PC-3 (cell line): Measurements from ENCODE around the gene HBD. TPM values are rescaled to one million over a fixed set of nuclear protein-coding genes. Genes with fewer than 3 reads are reported as not detected.

Experiments used
- ATAC-seq: fragments of 200-7000 bp; cut with Tn5 transposase; 2 replicates; pipeline ENCODE4 v1.9.1; 2020; ENCODE audit warnings: mild to moderate bottlenecking, moderate library complexity
- BruUV-seq: library from RNA; stranded (reverse); fragments of 400-500 nt; replicated peaks from 2 replicates; lab custom pipeline; 2021; lab: Mats Ljungman, UMichigan
- CTCF ChIA-PET: fragments of 300-600 bp; sonication (Branson Sonifier 250); formaldehyde crosslinking; loops from one replicate; lab custom pipeline; 2022; ENCODE audit warnings: antibody characterized with exemption; lab: Charles Lee
- POLR2A ChIA-PET: fragments of 300-600 bp; sonication (Branson Sonifier 250); formaldehyde crosslinking; loops from one replicate; lab custom pipeline; 2022; ENCODE audit warnings: antibody characterized with exemption; ENCODE audit not compliant: unreplicated experiment; lab: Charles Lee
- DNase-seq: peaks from one replicate; pipeline ENCODE4 v3.0.0-alpha.2; 2015
- H2AFZ ChIP-seq: fragments of 300-600 bp; sonication (generic); 2 replicates; pipeline ENCODE4 v1.6.0; 2016; ENCODE audit warnings: antibody characterized with exemption, low read length
- H3F3A ChIP-seq: fragments of 300-600 bp; sonication (generic); one replicate; pipeline ENCODE4 v1.6.0; 2017; ENCODE audit warnings: antibody characterized with exemption, low read length, control low read depth, mild to moderate bottlenecking; ENCODE audit not compliant: unreplicated experiment
- H3K27ac ChIP-seq: fragments of 300-600 bp; sonication (generic); 2 replicates; pipeline ENCODE4 v1.5.1; 2016; ENCODE audit warnings: mild to moderate bottlenecking, low read length
- H3K27me3 ChIP-seq: fragments of 300-600 bp; sonication (generic); 2 replicates; pipeline ENCODE4 v1.6.1; 2016; ENCODE audit warnings: low read length, mixed read lengths
- H3K36me3 ChIP-seq: fragments of 300-600 bp; sonication (generic); 2 replicates; pipeline ENCODE4 v1.6.1; 2016; ENCODE audit warnings: low read depth, mixed run types, low read length, mixed read lengths
- H3K4me1 ChIP-seq: fragments of 300-600 bp; sonication (generic); 2 replicates; pipeline ENCODE4 v1.5.1; 2016; ENCODE audit warnings: low read length; ENCODE audit not compliant: insufficient read depth
- H3K4me2 ChIP-seq: fragments of 300-600 bp; sonication (generic); 2 replicates; pipeline ENCODE4 v1.6.0; 2016; ENCODE audit warnings: low read length
- H3K4me3 ChIP-seq: fragments of 300-600 bp; sonication (generic); 2 replicates; pipeline ENCODE4 v1.5.1; 2016; ENCODE audit warnings: mild to moderate bottlenecking, low read length, mixed read lengths
- H3K79me2 ChIP-seq: fragments of 300-600 bp; sonication (generic); 2 replicates; pipeline ENCODE4 v1.6.1; 2017; ENCODE audit warnings: low read length, mixed read lengths
- H3K9ac ChIP-seq: fragments of 300-600 bp; sonication (generic); 2 replicates; pipeline ENCODE4 v1.6.0; 2016; ENCODE audit warnings: mild to moderate bottlenecking, low read length
- H3K9me2 ChIP-seq: fragments of 300-600 bp; sonication (generic); replicated peaks from 2 replicates; pipeline ENCODE4 v1.6.1; 2016; ENCODE audit warnings: mixed run types, low read length, mixed read lengths
- H3K9me3 ChIP-seq: fragments of 300-600 bp; sonication (generic); 2 replicates; pipeline ENCODE4 v1.6.1; 2016; ENCODE audit warnings: low read length, mixed read lengths
- H4K20me1 ChIP-seq: fragments of 300-600 bp; sonication (generic); 2 replicates; pipeline ENCODE4 v1.6.1; 2016; ENCODE audit warnings: low read length, mixed read lengths
- CTCF ChIP-seq: fragments of 300-600 bp; sonication (generic); conservative IDR thresholded peaks from 2 replicates; pipeline ENCODE4 v1.5.1; 2017; ENCODE audit warnings: antibody characterized with exemption, low read depth, mild to moderate bottlenecking, low read length
- EZH2 ChIP-seq: fragments of 300-600 bp; sonication (generic); IDR thresholded peaks from one replicate; pipeline ENCODE4 v1.6.1; 2017; ENCODE audit warnings: antibody characterized with exemption, mild to moderate bottlenecking, low read length; ENCODE audit not compliant: unreplicated experiment
- EZH2phosphoT487 ChIP-seq: fragments of 300-600 bp; sonication (generic); IDR thresholded peaks from 2 replicates; pipeline ENCODE4 v1.6.1; 2018; ENCODE audit warnings: mild to moderate bottlenecking, antibody characterized with exemption, low read length, borderline replicate concordance
- intact Hi-C: fragments of 100-400 bp; cut with micrococcal nuclease; formaldehyde crosslinking; loops from 2 replicates; pipeline ENCODE4 v1.9.0; 2023
- total RNA-seq: library from RNA; depleted of rRNA; stranded (reverse); fragments of >200 nt; gene quantifications from 2 replicates; pipeline ENCODE4 v1.2.3, GENCODE V29; 2014

Gene HBD
- total RNA-seq, 1 experiment from 2014 or later: not detected

GRCh38 chr11:5275369-5276110 lies 41.3 kb upstream of the HBD start:
- no peak for ATAC-seq

DNA sequence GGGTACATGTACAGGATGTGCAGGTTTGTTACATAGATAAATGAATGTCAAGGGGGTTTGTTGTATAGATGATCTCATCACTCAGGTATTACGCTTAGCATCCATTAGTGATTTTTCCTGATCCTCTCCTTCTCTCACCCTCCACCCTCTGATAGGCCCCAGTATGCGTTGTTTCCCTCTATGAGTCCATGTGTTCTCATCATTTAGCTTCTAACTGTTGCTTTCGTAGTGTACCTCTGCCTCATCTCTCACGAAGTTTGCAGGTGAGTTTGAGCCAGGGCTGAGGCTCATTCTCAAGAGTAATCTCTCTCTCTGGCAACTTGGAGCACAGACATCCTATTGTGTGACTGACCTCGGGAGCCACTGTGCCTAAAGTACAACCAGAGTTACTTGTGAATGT lies 40.1 kb upstream of the HBD start:
- H4K20me1 ChIP-seq: no peaks in the 10 kb centered on the region
- BruUV-seq: no TSS peak
- H3F3A ChIP-seq: no peaks in the 10 kb centered on the region
- ChIA-PET CTCF (no interaction called here), POLR2A (no interaction called here)
- no peaks in the 10 kb centered on the region for H3K27me3 ChIP-seq
- no peak overlapping the region for H3K4me2 ChIP-seq
- TF ChIP-seq CTCF (no peak), EZH2phosphoT487 (no peak), EZH2 (no peak)
- H3K4me3 ChIP-seq: no peak overlapping the region
- DNase-seq (no peak), ATAC-seq (no peak)
- H3K27ac ChIP-seq: no peak overlapping the region
- no peaks in the 10 kb centered on the region for H3K36me3 ChIP-seq
- intact Hi-C loops: no loop called here
- H2AFZ ChIP-seq: no peak overlapping the region
- H3K9me3 ChIP-seq: no peaks in the 10 kb centered on the region
- no peaks in the 10 kb centered on the region for H3K79me2 ChIP-seq
- H3K9ac ChIP-seq: no peak overlapping the region
- H3K9me2 ChIP-seq: no peaks in the 10 kb centered on the region
- H3K4me1 ChIP-seq: no peaks in the 10 kb centered on the region

More at GRCh38 chr11:5275369-5276110, 41.3 kb upstream of the HBD start:
- TF ChIP-seq CTCF (no peak), EZH2phosphoT487 (no peak), EZH2 (no peak)
- H3K27me3 ChIP-seq: no peaks in the 10 kb centered on the region
- H3K79me2 ChIP-seq: no peaks in the 10 kb centered on the region
- no peak overlapping the region for H3K4me3 ChIP-seq
- no peak overlapping the region for H3K4me2 ChIP-seq
- H3F3A ChIP-seq: no peaks in the 10 kb centered on the region
- H2AFZ ChIP-seq: no peak overlapping the region
- H3K9me3 ChIP-seq: no peaks in the 10 kb centered on the region
- H3K36me3 ChIP-seq: no peaks in the 10 kb centered on the region
- no peaks in the 10 kb centered on the region for H3K9me2 ChIP-seq
- ChIA-PET CTCF (no interaction called here), POLR2A (no interaction called here)
- H4K20me1 ChIP-seq: no peaks in the 10 kb centered on the region
- H3K4me1 ChIP-seq: no peaks in the 10 kb centered on the region
- H3K9ac ChIP-seq: no peak overlapping the region
- no peak overlapping the region for H3K27ac ChIP-seq
- intact Hi-C loops: no loop called here
- BruUV-seq: no TSS peak
- DNase-seq: no peak

DNA sequence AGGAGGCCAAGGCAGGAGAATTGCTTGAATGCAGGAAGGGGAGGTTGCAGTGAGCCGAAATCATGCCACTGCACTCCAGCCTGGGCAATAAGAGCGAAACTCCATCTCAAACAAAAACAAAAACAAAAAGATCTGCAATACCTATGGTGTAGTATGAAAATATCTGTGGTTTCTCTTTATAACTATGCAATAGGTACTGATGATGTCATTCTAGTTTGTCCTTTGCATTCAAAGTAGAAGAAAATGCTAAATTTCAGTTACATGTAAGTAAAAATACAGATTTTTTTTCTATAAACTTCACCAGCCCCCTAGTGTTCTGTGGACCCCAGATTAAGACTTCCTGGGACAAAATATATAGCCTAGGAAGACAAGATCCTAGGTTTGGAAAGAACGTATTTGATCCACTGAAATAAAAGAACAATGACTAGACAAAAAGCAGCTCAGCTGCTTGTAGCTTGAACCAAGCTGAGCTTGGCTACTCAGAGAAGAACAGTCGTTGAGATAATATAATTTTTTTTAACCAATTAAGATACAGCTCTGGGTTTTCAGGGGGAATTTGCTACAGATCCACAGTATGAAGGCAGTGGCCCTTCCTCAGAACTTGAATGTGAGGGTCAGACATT lies 38.2 kb upstream of the HBD start:
- POLR2A ChIA-PET: no interaction called here
- Histone ChIP-seq H3K27ac (no peak overlapping the region), H3K9me3 (no peaks in the 10 kb centered on the region), H3F3A (no peaks in the 10 kb centered on the region), H3K36me3 (no peaks in the 10 kb centered on the region), H3K27me3 (no peaks in the 10 kb centered on the region), H3K79me2 (no peaks in the 10 kb centered on the region), H4K20me1 (no peaks in the 10 kb centered on the region), H3K4me2 (no peak overlapping the region), H2AFZ (no peak overlapping the region), H3K4me1 (no peaks in the 10 kb centered on the region), H3K9me2 (no peaks in the 10 kb centered on the region), H3K9ac (no peak overlapping the region), H3K4me3 (no peak overlapping the region)
- DNase-seq (no peak), ATAC-seq (no peak)
- CTCF ChIA-PET: interaction anchor here (0.6 kb wide), 1 partner anchor 1788 kb away, joined by 4 read pairs; no protein-coding TSS in a partner anchor
- no TSS peak for BruUV-seq
- TF ChIP-seq CTCF: no peak
- TF ChIP-seq EZH2phosphoT487: no peak
- no peak for TF ChIP-seq EZH2
- intact Hi-C loops: no loop called here
